ENCODE measurements around the gene PLEKHA7. TPM values are rescaled to one million over a fixed set of nuclear protein-coding genes. Genes with fewer than 3 reads are reported as not detected.

Gene PLEKHA7
- total RNA-seq, 1 donor from 2014 or later: 18.2 TPM

DNA sequence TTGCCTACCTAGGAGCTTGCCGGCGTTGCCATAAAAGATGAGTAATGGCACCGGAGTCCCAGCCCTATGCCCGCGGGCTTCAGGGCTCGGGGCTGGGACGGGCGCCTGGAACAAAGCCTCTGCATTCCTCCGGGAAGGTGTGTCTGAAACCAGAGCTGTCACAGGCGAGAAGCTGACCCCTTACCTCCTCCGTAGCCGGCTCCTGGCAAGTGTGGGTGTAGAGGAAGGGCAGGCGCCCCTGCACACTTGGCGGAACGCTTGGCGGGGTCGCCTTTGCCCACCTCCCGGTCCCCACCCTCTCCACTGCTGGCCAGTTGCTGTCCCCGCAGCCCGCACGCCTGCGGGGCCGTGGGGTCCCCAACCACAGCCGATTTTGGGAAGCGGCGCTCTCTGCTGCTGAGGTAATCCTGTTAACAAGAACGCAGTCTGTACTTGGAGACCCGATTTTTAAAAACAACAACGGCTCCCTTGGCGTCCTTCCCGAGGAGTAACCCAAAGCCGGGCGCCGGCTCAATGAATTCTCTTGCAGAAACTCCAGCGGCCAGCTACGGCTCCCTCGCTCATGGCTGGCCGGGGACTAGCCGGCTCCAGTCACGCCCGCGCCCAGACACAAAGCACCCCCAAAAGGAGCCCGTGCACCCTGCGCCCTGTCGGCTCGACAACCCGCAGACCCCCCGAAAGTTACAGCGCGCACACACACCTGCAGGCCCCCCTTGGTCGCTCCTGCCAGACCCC lies 89.2 kb downstream of the PLEKHA7 start:
- H3K4me3 Mint-ChIP-seq: peak overlapping the region; percentile 83
- peaks cover 93% of the 10 kb centered on the region for H3K27me3 Mint-ChIP-seq (ENCODE audit: low read depth)
- TF ChIP-seq, protein P1, sequence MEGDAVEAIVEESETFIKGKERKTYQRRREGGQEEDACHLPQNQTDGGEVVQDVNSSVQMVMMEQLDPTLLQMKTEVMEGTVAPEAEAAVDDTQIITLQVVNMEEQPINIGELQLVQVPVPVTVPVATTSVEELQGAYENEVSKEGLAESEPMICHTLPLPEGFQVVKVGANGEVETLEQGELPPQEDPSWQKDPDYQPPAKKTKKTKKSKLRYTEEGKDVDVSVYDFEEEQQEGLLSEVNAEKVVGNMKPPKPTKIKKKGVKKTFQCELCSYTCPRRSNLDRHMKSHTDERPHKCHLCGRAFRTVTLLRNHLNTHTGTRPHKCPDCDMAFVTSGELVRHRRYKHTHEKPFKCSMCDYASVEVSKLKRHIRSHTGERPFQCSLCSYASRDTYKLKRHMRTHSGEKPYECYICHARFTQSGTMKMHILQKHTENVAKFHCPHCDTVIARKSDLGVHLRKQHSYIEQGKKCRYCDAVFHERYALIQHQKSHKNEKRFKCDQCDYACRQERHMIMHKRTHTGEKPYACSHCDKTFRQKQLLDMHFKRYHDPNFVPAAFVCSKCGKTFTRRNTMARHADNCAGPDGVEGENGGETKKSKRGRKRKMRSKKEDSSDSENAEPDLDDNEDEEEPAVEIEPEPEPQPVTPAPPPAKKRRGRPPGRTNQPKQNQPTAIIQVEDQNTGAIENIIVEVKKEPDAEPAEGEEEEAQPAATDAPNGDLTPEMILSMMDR (conservative IDR thresholded peaks at IDR 0.05): no peak
- no peaks in the 10 kb centered on the region for H3K9me3 Mint-ChIP-seq
- H3K4me1 Mint-ChIP-seq: peaks cover 9% of the 10 kb centered on the region
- DNase-seq (ENCODE audit: low read depth, low spot score): peak; percentile 11
- H3K36me3 Mint-ChIP-seq (ENCODE audit: low read depth): no peaks in the 10 kb centered on the region
- no peak overlapping the region for H3K27ac Mint-ChIP-seq (ENCODE audit: unreplicated experiment)

DNA sequence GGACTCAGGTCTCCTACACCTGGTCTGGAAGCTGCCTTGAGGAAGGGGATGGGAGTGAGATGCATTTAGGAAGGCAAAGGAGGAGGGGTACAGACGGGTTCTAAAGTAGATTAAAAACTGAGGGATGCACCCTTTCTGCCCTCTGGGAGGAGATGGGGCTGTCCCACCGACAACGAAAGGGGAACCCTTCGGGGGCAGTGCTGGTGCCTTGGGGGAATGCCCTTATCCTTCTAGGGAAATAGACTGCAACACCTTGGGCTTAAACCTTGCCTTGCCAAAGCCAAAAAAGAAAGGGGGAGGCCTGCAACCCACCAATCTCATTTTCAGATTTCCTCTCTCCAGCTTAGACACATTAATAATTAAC lies 89.8 kb downstream of the PLEKHA7 start:
- peaks cover 9% of the 10 kb centered on the region for H3K4me1 Mint-ChIP-seq
- H3K9me3 Mint-ChIP-seq: no peaks in the 10 kb centered on the region
- H3K4me3 Mint-ChIP-seq: no peak overlapping the region
- H3K36me3 Mint-ChIP-seq (ENCODE audit: low read depth): no peaks in the 10 kb centered on the region
- TF ChIP-seq, protein P1 (conservative IDR thresholded peaks at IDR 0.05): no peak
- no peak overlapping the region for H3K27ac Mint-ChIP-seq (ENCODE audit: unreplicated experiment)
- no peak for DNase-seq (ENCODE audit: low read depth, low spot score)
- H3K27me3 Mint-ChIP-seq (ENCODE audit: low read depth): peaks cover 95% of the 10 kb centered on the region

DNA sequence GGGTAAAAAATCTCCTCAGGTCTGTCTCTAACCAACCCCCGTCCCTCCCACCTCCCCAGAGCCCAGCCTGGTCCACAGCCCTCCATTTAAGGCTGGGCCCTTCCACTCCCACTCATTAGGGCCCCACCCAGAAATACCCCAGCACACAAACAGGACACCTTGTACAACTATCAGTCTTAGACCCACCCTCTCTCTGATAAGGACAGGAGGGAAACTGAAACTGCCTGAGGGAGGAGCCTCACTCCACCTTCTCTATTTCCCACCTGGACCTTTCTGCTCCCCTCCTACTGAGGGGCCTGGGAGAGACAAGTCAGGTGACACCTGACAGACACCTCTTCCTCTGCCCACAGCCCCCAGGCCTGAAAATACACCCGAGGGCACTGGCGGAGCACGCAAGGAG lies 90.2 kb downstream of the PLEKHA7 start:
- DNase-seq (ENCODE audit: low read depth, low spot score): no peak
- TF ChIP-seq, protein P1 (conservative IDR thresholded peaks at IDR 0.05): no peak
- Mint-ChIP-seq H3K9me3 (no peaks in the 10 kb centered on the region), H3K36me3 (ENCODE audit: low read depth) (no peaks in the 10 kb centered on the region), H3K4me3 (no peak overlapping the region), H3K27me3 (ENCODE audit: low read depth) (peaks cover 93% of the 10 kb centered on the region), H3K4me1 (peaks cover 9% of the 10 kb centered on the region), H3K27ac (ENCODE audit: unreplicated experiment) (no peak overlapping the region)

DNA sequence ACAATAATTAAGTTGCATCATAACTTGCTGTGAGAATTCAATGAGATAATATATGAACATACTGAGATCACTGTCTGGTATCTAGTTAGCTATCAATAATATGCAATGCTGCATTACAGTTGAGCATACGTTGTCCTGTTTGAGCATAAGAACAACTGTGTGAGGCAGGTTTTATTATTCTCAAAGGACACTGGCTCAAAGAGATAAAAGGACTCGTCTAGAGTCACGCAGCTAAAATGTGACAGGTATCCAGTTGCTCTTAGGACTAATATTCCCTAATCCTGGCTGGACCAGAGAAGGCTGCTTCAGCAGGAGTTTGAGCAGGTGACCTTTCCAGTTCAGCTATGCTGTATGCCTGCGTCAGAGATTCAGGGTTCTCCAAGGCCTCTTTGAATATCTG lies 92.5 kb downstream of the PLEKHA7 start:
- H3K4me1 Mint-ChIP-seq: peaks cover 9% of the 10 kb centered on the region
- TF ChIP-seq, protein P1 (conservative IDR thresholded peaks at IDR 0.05): no peak
- no peaks in the 10 kb centered on the region for H3K9me3 Mint-ChIP-seq
- no peak overlapping the region for H3K4me3 Mint-ChIP-seq
- no peak overlapping the region for H3K27ac Mint-ChIP-seq (ENCODE audit: unreplicated experiment)
- no peaks in the 10 kb centered on the region for H3K36me3 Mint-ChIP-seq (ENCODE audit: low read depth)
- H3K27me3 Mint-ChIP-seq (ENCODE audit: low read depth): peaks cover 73% of the 10 kb centered on the region
- no peak for DNase-seq (ENCODE audit: low read depth, low spot score)

DNA sequence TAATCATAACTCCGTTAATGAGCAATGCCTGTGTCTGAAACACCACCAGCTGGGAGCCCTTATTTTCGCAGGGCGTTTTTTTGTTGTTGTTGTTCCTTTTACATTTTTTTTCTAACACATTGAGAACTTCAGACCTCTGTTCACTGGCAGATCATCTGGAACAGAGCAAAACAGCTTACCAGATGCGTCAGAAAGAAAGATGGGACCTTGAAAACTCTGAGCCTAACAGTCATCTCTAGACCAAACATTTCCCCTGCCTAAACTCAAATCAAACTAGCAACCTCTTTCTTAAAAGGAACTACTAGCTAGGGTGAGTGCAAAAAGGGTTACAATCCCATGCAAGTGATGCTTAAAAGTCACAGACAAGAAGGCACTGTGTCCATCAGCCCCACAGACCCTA lies 93.2 kb downstream of the PLEKHA7 start:
- H3K27ac Mint-ChIP-seq (ENCODE audit: unreplicated experiment): no peak overlapping the region

More for the DNA sequence above, 93.2 kb downstream of the PLEKHA7 start:
- TF ChIP-seq, protein P1 (conservative IDR thresholded peaks at IDR 0.05): no peak
- no peaks in the 10 kb centered on the region for H3K36me3 Mint-ChIP-seq (ENCODE audit: low read depth)
- no peak overlapping the region for H3K4me3 Mint-ChIP-seq
- peaks cover 66% of the 10 kb centered on the region for H3K27me3 Mint-ChIP-seq (ENCODE audit: low read depth)
- H3K4me1 Mint-ChIP-seq: peaks cover 5% of the 10 kb centered on the region
- no peaks in the 10 kb centered on the region for H3K9me3 Mint-ChIP-seq
- no peak for DNase-seq (ENCODE audit: low read depth, low spot score)
